HepG2 (cell line): ENCODE data around the gene NTN5.

Experiments used
- CHD2 ChIP-seq: IDR thresholded peaks from 2 replicates; pipeline ENCODE4 v1.6.1; 2011; ENCODE audit warnings: low read depth, low read length, improper control_type of control experiment
- CTCF ChIP-seq: sonication (generic); formaldehyde crosslinking; IDR thresholded peaks from 2 replicates; pipeline ENCODE4 v1.5.0; 2020; ENCODE audit warnings: mild to moderate bottlenecking, missing genetic modification reagents, moderate library complexity
- HNF4G ChIP-seq, 2 experiments: sonication (generic) in 1 of 2; formaldehyde crosslinking in 1 of 2; IDR thresholded peaks; 2 replicates each; pipeline versions ENCODE4 v1.4.0 to v1.6.1; 2011 to 2020; ENCODE audit warnings: borderline replicate concordance in 2 of 2, low read depth in 2 of 2, mild to moderate bottlenecking in 2 of 2, low read length in 1 of 2, missing genetic modification reagents in 1 of 2, moderate library complexity in 1 of 2
- HNRNPK ChIP-seq: fragments of 200-400 bp; formaldehyde crosslinking; IDR thresholded peaks from 2 replicates; pipeline ENCODE4 v1.6.1; 2018; ENCODE audit warnings: low read length, low read depth, moderate library complexity, mild to moderate bottlenecking; ENCODE audit not compliant: poor library complexity, severe bottlenecking
- MLX ChIP-seq: IDR thresholded peaks from 2 replicates; pipeline ENCODE4 v1.6.1; 2016
- NR3C1 ChIP-seq: sonication (generic); formaldehyde crosslinking; IDR thresholded peaks from 2 replicates; pipeline ENCODE4 v1.4.0; 2020; ENCODE audit warnings: missing genetic modification reagents
- PCBP1 ChIP-seq: fragments of 200-400 bp; formaldehyde crosslinking; IDR thresholded peaks from 2 replicates; pipeline ENCODE4 v1.6.1; 2017; ENCODE audit warnings: mild to moderate bottlenecking, low read depth, low read length, borderline replicate concordance
- POLR2A ChIP-seq, 2 experiments: IDR thresholded peaks; 2 replicates each; pipeline ENCODE4 v1.6.1; 2011; ENCODE audit warnings: low read depth in 2 of 2, low read length in 2 of 2, mild to moderate bottlenecking in 1 of 2, moderate library complexity in 1 of 2; ENCODE audit not compliant: insufficient read depth in 1 of 2
- RFXAP ChIP-seq: sonication (generic); formaldehyde crosslinking; IDR thresholded peaks from 2 replicates; pipeline ENCODE4 v1.4.0; 2020; ENCODE audit warnings: missing genetic modification reagents, borderline replicate concordance
- SMC3 ChIP-seq: IDR thresholded peaks from 2 replicates; pipeline ENCODE4 v1.6.1; 2011; ENCODE audit warnings: low read length, improper control_type of control experiment
- SP4 ChIP-seq: sonication (generic); formaldehyde crosslinking; IDR thresholded peaks from 2 replicates; pipeline ENCODE4 v1.8.1; 2023; ENCODE audit warnings: mild to moderate bottlenecking, missing genetic modification reagents
- TOPORS ChIP-seq: sonication (generic); formaldehyde crosslinking; IDR thresholded peaks from 2 replicates; pipeline ENCODE4 v1.8.0; 2023; ENCODE audit warnings: mild to moderate bottlenecking, missing genetic modification reagents
- USF2 ChIP-seq, 2 experiments: sonication (generic) in 1 of 2; formaldehyde crosslinking in 1 of 2; IDR thresholded peaks; 2 replicates each; pipeline versions ENCODE4 v1.5.1 to v1.6.1; 2011 to 2020; ENCODE audit warnings: borderline replicate concordance in 1 of 2, low read depth in 1 of 2, low read length in 1 of 2, mild to moderate bottlenecking in 1 of 2, missing genetic modification reagents in 1 of 2, moderate library complexity in 1 of 2
- ZSCAN9 ChIP-seq: IDR thresholded peaks from 2 replicates; pipeline ENCODE4 v1.6.1; 2016; ENCODE audit warnings: borderline replicate concordance

DNA sequence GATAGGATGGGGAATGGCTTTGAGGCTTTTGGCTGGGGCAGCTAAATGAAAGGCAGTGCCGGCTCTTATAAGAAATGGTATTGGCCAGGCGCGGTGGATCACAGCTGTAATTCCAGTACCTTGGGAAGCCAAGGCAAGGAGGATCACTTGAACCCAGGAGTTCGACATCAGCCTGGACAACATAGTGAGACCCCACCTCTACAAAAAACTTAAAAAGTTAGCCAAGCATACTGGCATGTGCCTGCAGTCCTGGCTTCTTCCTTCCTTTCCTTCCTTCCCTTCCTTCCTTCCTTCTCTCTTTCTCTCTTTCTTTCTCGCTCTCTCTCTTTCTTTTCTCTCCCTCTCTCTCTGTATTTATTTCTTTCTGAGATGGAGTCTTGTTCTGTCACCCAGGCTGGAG, 30.0 kb downstream of the NTN5 start:
- TF ChIP-seq POLR2A (IDR thresholded peaks at IDR 0.05; ENCODE audit: insufficient read depth in 1 of 2, low read depth in 2 of 2, low read length in 2 of 2): no peak
- no peak for TF ChIP-seq CTCF (CRISPR knock-in tag)
- no peak for TF ChIP-seq RFXAP (CRISPR knock-in tag)
- TF ChIP-seq HNF4G (IDR thresholded peaks at IDR 0.05; ENCODE audit: borderline replicate concordance, low read depth, low read length): no peak
- no peak for TF ChIP-seq HNF4G (CRISPR knock-in tag; IDR thresholded peaks at IDR 0.05; ENCODE audit: borderline replicate concordance, low read depth)
- no peak for TF ChIP-seq MLX (CRISPR knock-in tag)
- no peak for TF ChIP-seq CHD2
- TF ChIP-seq NR3C1 (CRISPR knock-in tag): no peak
- TF ChIP-seq SMC3: no peak
- TF ChIP-seq SP4 (CRISPR knock-in tag): no peak
- no peak for TF ChIP-seq TOPORS (CRISPR knock-in tag)
- TF ChIP-seq HNRNPK: no peak
- TF ChIP-seq ZSCAN9 (CRISPR knock-in tag): no peak
- no peak for TF ChIP-seq PCBP1
- no peak for TF ChIP-seq USF2 (IDR thresholded peaks at IDR 0.05; ENCODE audit: low read depth, low read length)
- TF ChIP-seq USF2 (CRISPR knock-in tag; IDR thresholded peaks at IDR 0.05; ENCODE audit: borderline replicate concordance): no peak
